K562 (cell line): ENCODE results near the gene SKAP1. TPM values are rescaled to one million over a fixed set of nuclear protein-coding genes. Genes with fewer than 3 reads are reported as not detected.
A peak's percentile ranks its signal among the peaks of the same experiment; 100 is the strongest.

ENCODE experiments used
- ATAC-seq: fragments of 200-7000 bp; cut with Tn5 transposase; 3 replicates; pipeline ENCODE4 v1.9.1; 2020; ENCODE audit warnings: moderate library complexity
- BruUV-seq: library from RNA; stranded (reverse); fragments of 400-500 nt; replicated peaks from 2 replicates; lab custom pipeline; 2021; lab: Mats Ljungman, UMichigan
- CTCF ChIA-PET: fragments of 300-600 bp; formaldehyde crosslinking; extraction: SDS; loops from one replicate; lab custom pipeline; 2021; ENCODE audit warnings: low intra/inter-chr PET ratio; lab: Yijun Ruan, JAX
- POLR2A ChIA-PET: fragments of 300-600, 350-650 bp; sonication (Branson Sonifier 250); formaldehyde crosslinking; extraction: SDS; loops from one replicate; lab custom pipeline; 2021; ENCODE audit warnings: antibody characterized with exemption, inconsistent platforms; lab: Yijun Ruan, JAX
- DNase-seq, 4 experiments: peaks; one replicate each; pipeline versions ENCODE4 v3.0.0 to v3.0.0-alpha.2; 2011 to 2018; ENCODE audit warnings: low spot score in 3 of 4, mixed read lengths in 3 of 4; ENCODE audit errors: extremely low read depth in 1 of 4
- FAIRE-seq: peaks from 2 replicates; lab custom pipeline; 2011; peaks lifted over from hg19 to GRCh38; lab: Jason Lieb, UNC
- H2AFZ ChIP-seq: 2 replicates; pipeline ENCODE4 v1.6.0; 2011; ENCODE audit warnings: low read depth, low read length, control low read depth, inconsistent platforms
- H3K27ac ChIP-seq: fragments of 200-600 bp; 3 replicates; pipeline ENCODE4 v1.8.0; 2011; ENCODE audit warnings: low read depth, mild to moderate bottlenecking, control low read depth, inconsistent platforms, low read length, moderate library complexity, mixed read lengths; ENCODE audit errors: extremely low read depth
- H3K27me3 ChIP-seq, 2 experiments: fragments of 300-600 bp in 1 of 2; 2 replicates in 1 of 2; 3 replicates in 1 of 2; pipeline versions ENCODE4 v1.6.0 to v1.8.0; 2011; ENCODE audit warnings: inconsistent platforms in 2 of 2, low read length in 2 of 2, mild to moderate bottlenecking in 1 of 2, mixed read lengths in 1 of 2, moderate library complexity in 1 of 2; ENCODE audit not compliant: control insufficient read depth in 2 of 2, insufficient read depth in 2 of 2
- H3K36me3 ChIP-seq: fragments of 300-600 bp; 3 replicates; pipeline ENCODE4 v1.8.0; 2011; ENCODE audit warnings: mild to moderate bottlenecking, low read length, inconsistent platforms; ENCODE audit not compliant: control insufficient read depth, insufficient read depth
- H3K4me1 ChIP-seq, 2 experiments: fragments of 200-600 bp in 1 of 2; replicated peaks in 1 of 2; 2 replicates in 1 of 2; 3 replicates in 1 of 2; pipeline versions ENCODE4 v1.5.1 to v1.8.0; 2011; ENCODE audit warnings: inconsistent platforms in 2 of 2, low read length in 2 of 2, mild to moderate bottlenecking in 1 of 2, mixed read lengths in 1 of 2, moderate library complexity in 1 of 2; ENCODE audit not compliant: control insufficient read depth in 2 of 2, insufficient read depth in 2 of 2
- H3K4me2 ChIP-seq: 2 replicates; pipeline ENCODE4 v1.6.1; 2011; ENCODE audit warnings: low read length, control low read depth, inconsistent platforms, mixed read lengths; ENCODE audit not compliant: insufficient read depth
- H3K4me3 ChIP-seq: fragments of 200-600 bp; sonication (generic), shearing (Covaris generic); 2 replicates; pipeline ENCODE4 v1.5.1; 2016; ENCODE audit warnings: control low read depth, inconsistent platforms
- H3K79me2 ChIP-seq: fragments of 200-600 bp; 3 replicates; pipeline ENCODE4 v1.8.0; 2011; ENCODE audit warnings: low read length, inconsistent platforms; ENCODE audit not compliant: control insufficient read depth, insufficient read depth
- H3K9ac ChIP-seq, 2 experiments: 2 replicates each; pipeline versions ENCODE4 v1.6.0 to v1.6.1; 2011; ENCODE audit warnings: low read depth in 2 of 2, low read length in 2 of 2, control low read depth in 1 of 2, inconsistent platforms in 1 of 2, mild to moderate bottlenecking in 1 of 2, mixed read lengths in 1 of 2; ENCODE audit not compliant: insufficient read depth in 1 of 2
- H3K9me1 ChIP-seq: one replicate; pipeline ENCODE4 v1.6.0; 2011; ENCODE audit warnings: inconsistent platforms, mild to moderate bottlenecking, low read length, moderate library complexity; ENCODE audit not compliant: control insufficient read depth, insufficient read depth
- H3K9me3 ChIP-seq: replicated peaks from 2 replicates; pipeline ENCODE4 v1.5.1; 2011; ENCODE audit warnings: low read depth, low read length, inconsistent platforms; ENCODE audit not compliant: control insufficient read depth, insufficient read depth
- H4K20me1 ChIP-seq: replicated peaks from 2 replicates; pipeline ENCODE4 v1.6.1; 2011; ENCODE audit warnings: low read length, inconsistent platforms, mixed read lengths; ENCODE audit not compliant: control insufficient read depth, insufficient read depth
- EP300 ChIP-seq: IDR thresholded peaks from 2 replicates; pipeline ENCODE4 v1.6.1; 2012; ENCODE audit warnings: low read length, improper control_type of control experiment
- NR2C2 ChIP-seq, 2 experiments: fragments of 200-800 bp in 1 of 2; sonication (Bioruptor generic) in 1 of 2; sonication (generic) in 1 of 2; formaldehyde crosslinking in 1 of 2; IDR thresholded peaks; 2 replicates each; pipeline versions ENCODE4 v1.6.1 to v1.8.0; 2016 to 2022; ENCODE audit warnings: mild to moderate bottlenecking in 1 of 2, missing compliant biosample characterization in 1 of 2, missing genetic modification characterization in 1 of 2, missing genetic modification reagents in 1 of 2
- TEAD4 ChIP-seq, 2 experiments: sonication (generic) in 1 of 2; formaldehyde crosslinking in 1 of 2; IDR thresholded peaks; 2 replicates each; pipeline versions ENCODE4 v1.6.1 to v1.8.0; 2012 to 2022; ENCODE audit warnings: borderline replicate concordance in 1 of 2, inconsistent platforms in 1 of 2, low read length in 1 of 2, mild to moderate bottlenecking in 1 of 2, missing genetic modification reagents in 1 of 2
- WGBS: fragments of 100-300 bp; shearing (Covaris generic); methylation state at CpG from one replicate; pipeline ENCODE4 v1.1.6; 2016; ENCODE audit warnings: low coverage, mixed read lengths; ENCODE audit not compliant: insufficient coverage; ENCODE audit errors: missing lambda C conversion rate; 5-methylcytosine and 5-hydroxymethylcytosine counted together
- in situ Hi-C: fragments of 300-500 bp; cut with MboI; formaldehyde crosslinking; loops from 4 replicates; pipeline ENCODE4 v1.15.0; 2018; ENCODE audit warnings: inconsistent platforms, mixed read lengths
- intact Hi-C: fragments of 100-400 bp; cut with micrococcal nuclease; formaldehyde crosslinking; loops from 2 replicates; pipeline ENCODE4 v1.14.2; 2022
- polyA plus RNA-seq, 8 experiments: library from polyadenylated mRNA; depleted of rRNA in 4 of 8; stranded (reverse) in 5 of 8; unstranded in 3 of 8; fragments of >200 nt; fragmentation: Nextera tagmentation in 2 of 8; fragmentation: Illumina TruSeq in 1 of 8; extraction: Ambion mirVana in 2 of 8; extraction: Trizol in 1 of 8; gene quantifications; 2 replicates each; pipeline versions ENCODE4 v1.2.1 to v1.2.3, GENCODE V29; 2011 to 2014; ENCODE audit warnings: inconsistent platforms in 1 of 8, missing spikeins in 1 of 8
- total RNA-seq, 7 experiments: library from RNA; depleted of rRNA in 6 of 7; stranded (reverse); fragments of >200 nt in 6 of 7; fragmentation: Illumina TruSeq in 2 of 7; extraction: Trizol in 2 of 7; gene quantifications; 2 replicates each; pipeline versions ENCODE4 v1.2.1 to v1.2.3, GENCODE V29; 2011 to 2021; ENCODE audit warnings: low replicate concordance in 1 of 7
- TF ChIP-seq, protein P1 (sequence below): fragments of 450-650 bp; IDR thresholded peaks from 2 replicates; pipeline ENCODE4 v1.6.1; 2016; ENCODE audit warnings: mild to moderate bottlenecking, moderate library complexity
- TF ChIP-seq, protein P2 (sequence below), 3 experiments: IDR thresholded peaks in 2 of 3; conservative IDR thresholded peaks in 1 of 3; 2 replicates each; pipeline ENCODE4 v1.5.1; 2011 to 2012; ENCODE audit warnings: low read length in 3 of 3, mild to moderate bottlenecking in 3 of 3, control low read depth in 2 of 3, improper control_type of control experiment in 1 of 3, inconsistent platforms in 1 of 3, low read depth in 1 of 3, mixed read lengths in 1 of 3, moderate library complexity in 1 of 3; ENCODE audit not compliant: insufficient read depth in 2 of 3

The SKAP1 gene
- total and polyA plus RNA-seq, 9 of the 15 experiments (the other 6 are each of a cell fraction or from before 2014, with no cell fraction given), result 0.06 to 0.80 (median 0.10) TPM; not detected in 4

DNA sequence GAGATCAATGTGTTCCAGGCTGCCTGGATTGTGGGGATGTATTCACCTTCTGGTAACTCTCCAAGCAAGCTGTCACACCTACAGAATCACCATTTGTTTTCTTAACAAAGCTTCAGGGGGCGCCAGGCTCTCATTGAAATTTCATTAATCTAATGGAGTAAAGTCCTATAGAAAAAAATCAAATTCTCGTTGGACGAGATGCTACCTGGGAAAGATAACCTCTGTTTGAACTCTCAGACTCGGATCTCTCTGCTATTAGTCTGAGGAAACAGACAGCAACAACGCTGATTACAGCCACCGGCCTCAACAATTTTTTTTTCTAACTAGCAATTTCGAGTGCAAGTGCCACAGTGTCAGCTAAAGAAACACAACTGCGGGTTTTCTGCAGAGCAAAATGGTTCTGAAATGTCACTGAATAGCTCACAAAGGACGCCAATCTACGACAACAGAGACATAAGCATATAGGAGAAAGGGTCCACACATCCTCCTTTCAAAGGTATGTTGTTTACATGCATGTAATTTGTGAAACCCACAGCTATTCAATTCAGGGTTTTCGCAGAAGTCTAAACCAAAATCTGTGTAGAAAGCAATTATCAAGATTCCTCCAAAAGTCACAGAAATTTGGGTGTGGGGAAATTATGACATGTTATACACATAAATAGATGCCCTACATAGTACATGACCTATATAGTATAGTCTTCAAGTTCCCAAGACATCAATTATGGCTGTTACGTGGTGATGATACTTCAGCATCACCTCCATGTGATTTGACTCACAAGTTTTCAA lies 135.8 kb downstream of the SKAP1 start:
- 24% methylated on average over 12 of the region's 12 CpGs for WGBS
- CTCF ChIA-PET, result no interaction called here
- Histone ChIP-seq H3K4me2 (peak overlapping the region; percentile 23; the same call in 1 of the 2 replicates), H3K9me3 (no peaks in the 10 kb centered on the region), H3K27ac (peak overlapping the region; percentile 7; the same call in 1 of the 3 replicates), H3K36me3 (no peaks in the 10 kb centered on the region), H3K9me1 (no peaks in the 10 kb centered on the region), H2AFZ (peak overlapping the region; percentile 81), H3K79me2 (no peaks in the 10 kb centered on the region), H3K9ac (no peak overlapping the region), H3K27me3 (no peaks in the 10 kb centered on the region), H3K4me3 (no peak overlapping the region), H4K20me1 (no peaks in the 10 kb centered on the region), H3K4me1 (no peaks in the 10 kb centered on the region)
- no TSS peak for BruUV-seq
- in situ Hi-C loops (no loop called here), intact Hi-C loops (no loop called here)
- FAIRE-seq (no peak), ATAC-seq (peak; percentile 60), DNase-seq (no peak)
- POLR2A ChIA-PET, result interaction anchor here (0.6 to 2.2 kb wide), 7 partner anchors 10 to 716 kb away, joined by 3 to 7 read pairs (median 4); no protein-coding TSS in a partner anchor
- TF ChIP-seq, protein P1, sequence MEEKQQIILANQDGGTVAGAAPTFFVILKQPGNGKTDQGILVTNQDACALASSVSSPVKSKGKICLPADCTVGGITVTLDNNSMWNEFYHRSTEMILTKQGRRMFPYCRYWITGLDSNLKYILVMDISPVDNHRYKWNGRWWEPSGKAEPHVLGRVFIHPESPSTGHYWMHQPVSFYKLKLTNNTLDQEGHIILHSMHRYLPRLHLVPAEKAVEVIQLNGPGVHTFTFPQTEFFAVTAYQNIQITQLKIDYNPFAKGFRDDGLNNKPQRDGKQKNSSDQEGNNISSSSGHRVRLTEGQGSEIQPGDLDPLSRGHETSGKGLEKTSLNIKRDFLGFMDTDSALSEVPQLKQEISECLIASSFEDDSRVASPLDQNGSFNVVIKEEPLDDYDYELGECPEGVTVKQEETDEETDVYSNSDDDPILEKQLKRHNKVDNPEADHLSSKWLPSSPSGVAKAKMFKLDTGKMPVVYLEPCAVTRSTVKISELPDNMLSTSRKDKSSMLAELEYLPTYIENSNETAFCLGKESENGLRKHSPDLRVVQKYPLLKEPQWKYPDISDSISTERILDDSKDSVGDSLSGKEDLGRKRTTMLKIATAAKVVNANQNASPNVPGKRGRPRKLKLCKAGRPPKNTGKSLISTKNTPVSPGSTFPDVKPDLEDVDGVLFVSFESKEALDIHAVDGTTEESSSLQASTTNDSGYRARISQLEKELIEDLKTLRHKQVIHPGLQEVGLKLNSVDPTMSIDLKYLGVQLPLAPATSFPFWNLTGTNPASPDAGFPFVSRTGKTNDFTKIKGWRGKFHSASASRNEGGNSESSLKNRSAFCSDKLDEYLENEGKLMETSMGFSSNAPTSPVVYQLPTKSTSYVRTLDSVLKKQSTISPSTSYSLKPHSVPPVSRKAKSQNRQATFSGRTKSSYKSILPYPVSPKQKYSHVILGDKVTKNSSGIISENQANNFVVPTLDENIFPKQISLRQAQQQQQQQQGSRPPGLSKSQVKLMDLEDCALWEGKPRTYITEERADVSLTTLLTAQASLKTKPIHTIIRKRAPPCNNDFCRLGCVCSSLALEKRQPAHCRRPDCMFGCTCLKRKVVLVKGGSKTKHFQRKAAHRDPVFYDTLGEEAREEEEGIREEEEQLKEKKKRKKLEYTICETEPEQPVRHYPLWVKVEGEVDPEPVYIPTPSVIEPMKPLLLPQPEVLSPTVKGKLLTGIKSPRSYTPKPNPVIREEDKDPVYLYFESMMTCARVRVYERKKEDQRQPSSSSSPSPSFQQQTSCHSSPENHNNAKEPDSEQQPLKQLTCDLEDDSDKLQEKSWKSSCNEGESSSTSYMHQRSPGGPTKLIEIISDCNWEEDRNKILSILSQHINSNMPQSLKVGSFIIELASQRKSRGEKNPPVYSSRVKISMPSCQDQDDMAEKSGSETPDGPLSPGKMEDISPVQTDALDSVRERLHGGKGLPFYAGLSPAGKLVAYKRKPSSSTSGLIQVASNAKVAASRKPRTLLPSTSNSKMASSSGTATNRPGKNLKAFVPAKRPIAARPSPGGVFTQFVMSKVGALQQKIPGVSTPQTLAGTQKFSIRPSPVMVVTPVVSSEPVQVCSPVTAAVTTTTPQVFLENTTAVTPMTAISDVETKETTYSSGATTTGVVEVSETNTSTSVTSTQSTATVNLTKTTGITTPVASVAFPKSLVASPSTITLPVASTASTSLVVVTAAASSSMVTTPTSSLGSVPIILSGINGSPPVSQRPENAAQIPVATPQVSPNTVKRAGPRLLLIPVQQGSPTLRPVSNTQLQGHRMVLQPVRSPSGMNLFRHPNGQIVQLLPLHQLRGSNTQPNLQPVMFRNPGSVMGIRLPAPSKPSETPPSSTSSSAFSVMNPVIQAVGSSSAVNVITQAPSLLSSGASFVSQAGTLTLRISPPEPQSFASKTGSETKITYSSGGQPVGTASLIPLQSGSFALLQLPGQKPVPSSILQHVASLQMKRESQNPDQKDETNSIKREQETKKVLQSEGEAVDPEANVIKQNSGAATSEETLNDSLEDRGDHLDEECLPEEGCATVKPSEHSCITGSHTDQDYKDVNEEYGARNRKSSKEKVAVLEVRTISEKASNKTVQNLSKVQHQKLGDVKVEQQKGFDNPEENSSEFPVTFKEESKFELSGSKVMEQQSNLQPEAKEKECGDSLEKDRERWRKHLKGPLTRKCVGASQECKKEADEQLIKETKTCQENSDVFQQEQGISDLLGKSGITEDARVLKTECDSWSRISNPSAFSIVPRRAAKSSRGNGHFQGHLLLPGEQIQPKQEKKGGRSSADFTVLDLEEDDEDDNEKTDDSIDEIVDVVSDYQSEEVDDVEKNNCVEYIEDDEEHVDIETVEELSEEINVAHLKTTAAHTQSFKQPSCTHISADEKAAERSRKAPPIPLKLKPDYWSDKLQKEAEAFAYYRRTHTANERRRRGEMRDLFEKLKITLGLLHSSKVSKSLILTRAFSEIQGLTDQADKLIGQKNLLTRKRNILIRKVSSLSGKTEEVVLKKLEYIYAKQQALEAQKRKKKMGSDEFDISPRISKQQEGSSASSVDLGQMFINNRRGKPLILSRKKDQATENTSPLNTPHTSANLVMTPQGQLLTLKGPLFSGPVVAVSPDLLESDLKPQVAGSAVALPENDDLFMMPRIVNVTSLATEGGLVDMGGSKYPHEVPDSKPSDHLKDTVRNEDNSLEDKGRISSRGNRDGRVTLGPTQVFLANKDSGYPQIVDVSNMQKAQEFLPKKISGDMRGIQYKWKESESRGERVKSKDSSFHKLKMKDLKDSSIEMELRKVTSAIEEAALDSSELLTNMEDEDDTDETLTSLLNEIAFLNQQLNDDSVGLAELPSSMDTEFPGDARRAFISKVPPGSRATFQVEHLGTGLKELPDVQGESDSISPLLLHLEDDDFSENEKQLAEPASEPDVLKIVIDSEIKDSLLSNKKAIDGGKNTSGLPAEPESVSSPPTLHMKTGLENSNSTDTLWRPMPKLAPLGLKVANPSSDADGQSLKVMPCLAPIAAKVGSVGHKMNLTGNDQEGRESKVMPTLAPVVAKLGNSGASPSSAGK, result 0 out of 2 replicates have a peak, but pooled peaks have one; percentile 18
- TF ChIP-seq TEAD4 (IDR thresholded peaks at IDR 0.05; ENCODE audit: low read length), result 0 out of 2 replicates have a peak, but pooled peaks have one; percentile 6
- TF ChIP-seq TEAD4 (CRISPR knock-in tag; IDR thresholded peaks at IDR 0.05; ENCODE audit: borderline replicate concordance), result no peak
- TF ChIP-seq, protein P2, sequence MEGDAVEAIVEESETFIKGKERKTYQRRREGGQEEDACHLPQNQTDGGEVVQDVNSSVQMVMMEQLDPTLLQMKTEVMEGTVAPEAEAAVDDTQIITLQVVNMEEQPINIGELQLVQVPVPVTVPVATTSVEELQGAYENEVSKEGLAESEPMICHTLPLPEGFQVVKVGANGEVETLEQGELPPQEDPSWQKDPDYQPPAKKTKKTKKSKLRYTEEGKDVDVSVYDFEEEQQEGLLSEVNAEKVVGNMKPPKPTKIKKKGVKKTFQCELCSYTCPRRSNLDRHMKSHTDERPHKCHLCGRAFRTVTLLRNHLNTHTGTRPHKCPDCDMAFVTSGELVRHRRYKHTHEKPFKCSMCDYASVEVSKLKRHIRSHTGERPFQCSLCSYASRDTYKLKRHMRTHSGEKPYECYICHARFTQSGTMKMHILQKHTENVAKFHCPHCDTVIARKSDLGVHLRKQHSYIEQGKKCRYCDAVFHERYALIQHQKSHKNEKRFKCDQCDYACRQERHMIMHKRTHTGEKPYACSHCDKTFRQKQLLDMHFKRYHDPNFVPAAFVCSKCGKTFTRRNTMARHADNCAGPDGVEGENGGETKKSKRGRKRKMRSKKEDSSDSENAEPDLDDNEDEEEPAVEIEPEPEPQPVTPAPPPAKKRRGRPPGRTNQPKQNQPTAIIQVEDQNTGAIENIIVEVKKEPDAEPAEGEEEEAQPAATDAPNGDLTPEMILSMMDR (IDR thresholded peaks at IDR 0.05 in 2 of 3, conservative IDR thresholded peaks at IDR 0.05 in 1 of 3; ENCODE audit: insufficient read depth in 2 of 3, low read depth in 1 of 3, low read length in 3 of 3), result peak in 2 of 3 experiments; percentile 21 to 35; a peak in 2 of 6 replicates
- peak; percentile 27; the same call in 1 of the 2 replicates for TF ChIP-seq EP300
- no peak for TF ChIP-seq NR2C2 (CRISPR knock-in tag; IDR thresholded peaks at IDR 0.05)
- 0 out of 2 replicates have a peak, but pooled peaks have one; percentile 19 for TF ChIP-seq NR2C2 (tag; IDR thresholded peaks at IDR 0.05)
